Trophoblast cell (in vitro differentiated cells and primary cell): ENCODE measurements around the gene TNFSF13.

Experiments
- DNase-seq, 2 donors: peaks; one replicate each; pipeline ENCODE4 v3.0.0-alpha.2; 2016
- H2AFZ ChIP-seq: 2 replicates; pipeline ENCODE4 v1.6.1; 2013; ENCODE audit warnings: low read length, moderate library complexity, mild to moderate bottlenecking; ENCODE audit not compliant: insufficient read depth, poor library complexity
- H2AK5ac ChIP-seq: 2 replicates; pipeline ENCODE4 v1.6.1; 2013; ENCODE audit warnings: mild to moderate bottlenecking, low read length
- H2BK120ac ChIP-seq: 2 replicates; pipeline ENCODE4 v1.6.1; 2013; ENCODE audit warnings: low read length, mild to moderate bottlenecking, moderate library complexity; ENCODE audit not compliant: insufficient read depth, poor library complexity
- H2BK12ac ChIP-seq: 2 replicates; pipeline ENCODE4 v1.6.1; 2013; ENCODE audit warnings: mild to moderate bottlenecking, low read length, moderate library complexity
- H2BK5ac ChIP-seq: 2 replicates; pipeline ENCODE4 v1.6.1; 2013; ENCODE audit warnings: low read length, low read depth, moderate library complexity, mild to moderate bottlenecking; ENCODE audit not compliant: poor library complexity
- H3K14ac ChIP-seq: 2 replicates; pipeline ENCODE4 v1.6.1; 2013; ENCODE audit warnings: mild to moderate bottlenecking, low read length
- H3K18ac ChIP-seq: 2 replicates; pipeline ENCODE4 v1.6.1; 2013; ENCODE audit warnings: mild to moderate bottlenecking, low read length
- H3K23ac ChIP-seq: 2 replicates; pipeline ENCODE4 v1.6.1; 2013; ENCODE audit warnings: low read length
- H3K27ac ChIP-seq: 2 replicates; pipeline ENCODE4 v1.5.1; 2013; ENCODE audit warnings: low read depth, mild to moderate bottlenecking, inconsistent platforms, low read length, moderate library complexity
- H3K27me3 ChIP-seq: 2 replicates; pipeline ENCODE4 v1.6.1; 2013; ENCODE audit warnings: inconsistent platforms, mild to moderate bottlenecking, low read length, moderate library complexity; ENCODE audit not compliant: insufficient read depth
- H3K36me3 ChIP-seq, 2 experiments: 1 replicate in 1 of 2; 2 replicates in 1 of 2; pipeline ENCODE4 v1.6.1; 2013; ENCODE audit warnings: low read length in 2 of 2, mild to moderate bottlenecking in 2 of 2, moderate library complexity in 1 of 2; ENCODE audit not compliant: insufficient read depth in 2 of 2, control insufficient read depth in 1 of 2
- H3K4ac ChIP-seq: 2 replicates; pipeline ENCODE4 v1.6.1; 2013; ENCODE audit warnings: low read depth, mild to moderate bottlenecking, low read length, moderate library complexity
- H3K4me1 ChIP-seq, 2 experiments: 1 replicate in 1 of 2; 2 replicates in 1 of 2; pipeline ENCODE4 v1.6.1; 2013; ENCODE audit warnings: low read length in 2 of 2, mild to moderate bottlenecking in 2 of 2, moderate library complexity in 1 of 2; ENCODE audit not compliant: insufficient read depth in 2 of 2, control insufficient read depth in 1 of 2
- H3K4me2 ChIP-seq: 2 replicates; pipeline ENCODE4 v1.6.1; 2013; ENCODE audit warnings: inconsistent platforms, mild to moderate bottlenecking, low read length, moderate library complexity
- H3K4me3 ChIP-seq: 2 replicates; pipeline ENCODE4 v1.5.1; 2013; ENCODE audit warnings: mild to moderate bottlenecking, low read depth, low read length, inconsistent platforms
- H3K79me1 ChIP-seq: one replicate; pipeline ENCODE4 v1.6.1; 2013; ENCODE audit warnings: low read length
- H3K79me2 ChIP-seq: 2 replicates; pipeline ENCODE4 v1.6.1; 2013; ENCODE audit warnings: low read length, mild to moderate bottlenecking; ENCODE audit not compliant: control insufficient read depth, insufficient read depth, poor library complexity
- H3K9ac ChIP-seq: 2 replicates; pipeline ENCODE4 v1.6.1; 2013; ENCODE audit warnings: mild to moderate bottlenecking, low read length
- H3K9me3 ChIP-seq: 2 replicates; pipeline ENCODE4 v1.6.1; 2013; ENCODE audit warnings: low read depth, mild to moderate bottlenecking, control low read depth, inconsistent platforms, low read length; ENCODE audit not compliant: insufficient read depth
- H4K12ac ChIP-seq: 2 replicates; pipeline ENCODE4 v1.6.1; 2013; ENCODE audit warnings: low read depth, mild to moderate bottlenecking, low read length, moderate library complexity
- H4K8ac ChIP-seq: 2 replicates; pipeline ENCODE4 v1.6.1; 2013; ENCODE audit warnings: low read depth, mild to moderate bottlenecking, low read length, moderate library complexity
- H4K91ac ChIP-seq: one replicate; pipeline ENCODE4 v1.6.1; 2013; ENCODE audit warnings: low read depth, mild to moderate bottlenecking, low read length, moderate library complexity
- WGBS: extraction: QIAGEN DNeasy Blood & Tissue Kit; methylation state at CpG from one replicate; pipeline ENCODE4 v1.1.7; 2013; ENCODE audit warnings: missing lambda C conversion rate; ENCODE audit not compliant: insufficient read length, insufficient coverage; ENCODE audit errors: extremely low coverage; 5-methylcytosine and 5-hydroxymethylcytosine counted together

Gene TNFSF13

GRCh38 chr17:7569571-7569970 is 11.0 kb downstream of the TNFSF13 start:
- H3K27me3 ChIP-seq: no peaks in the 10 kb centered on the region
- H3K14ac ChIP-seq: no peak overlapping the region
- no peak overlapping the region for H3K23ac ChIP-seq
- H3K36me3 ChIP-seq: peaks cover 40 to 52% of the 10 kb centered on the region in 2 experiments
- H3K27ac ChIP-seq: no peak overlapping the region
- DNase-seq: no peak
- H2BK5ac ChIP-seq: no peak overlapping the region
- H3K4ac ChIP-seq: no peak overlapping the region
- H3K4me2 ChIP-seq: no peak overlapping the region
- peaks cover 12% of the 10 kb centered on the region for H3K79me1 ChIP-seq
- no peak overlapping the region for H3K9ac ChIP-seq
- H3K9me3 ChIP-seq: peaks cover 2% of the 10 kb centered on the region
- H4K8ac ChIP-seq: no peak overlapping the region
- H3K18ac ChIP-seq: no peak overlapping the region
- no peak overlapping the region for H3K4me3 ChIP-seq
- H3K79me2 ChIP-seq: peaks cover 14% of the 10 kb centered on the region
- no CpG with 5 or more reads among the region's 5 CpGs for WGBS
- H2BK120ac ChIP-seq: no peak overlapping the region
- no peak overlapping the region for H2BK12ac ChIP-seq
- H2AK5ac ChIP-seq: no peak overlapping the region
- H4K91ac ChIP-seq: no peak overlapping the region
- H4K12ac ChIP-seq: no peak overlapping the region
- no peak overlapping the region for H2AFZ ChIP-seq
- H3K4me1 ChIP-seq: peaks cover under 1 to 11% of the 10 kb centered on the region in 2 experiments

GRCh38 chr17:7570351-7570750 is 11.8 kb downstream of the TNFSF13 start:
- no peak overlapping the region for H3K14ac ChIP-seq
- H3K4me2 ChIP-seq: no peak overlapping the region
- no CpG with 5 or more reads among the region's 10 CpGs for WGBS
- no peak overlapping the region for H3K23ac ChIP-seq
- H3K9ac ChIP-seq: no peak overlapping the region
- H4K91ac ChIP-seq: no peak overlapping the region
- peaks cover 2% of the 10 kb centered on the region for H3K9me3 ChIP-seq
- H2BK5ac ChIP-seq: no peak overlapping the region
- DNase-seq: no peak
- peaks cover 14% of the 10 kb centered on the region for H3K79me2 ChIP-seq
- no peaks in the 10 kb centered on the region for H3K27me3 ChIP-seq
- no peak overlapping the region for H4K8ac ChIP-seq
- H4K12ac ChIP-seq: no peak overlapping the region
- peaks cover 2 to 14% of the 10 kb centered on the region in 2 experiments for H3K4me1 ChIP-seq
- no peak overlapping the region for H2BK120ac ChIP-seq
- H3K27ac ChIP-seq: no peak overlapping the region
- H3K36me3 ChIP-seq: peaks cover 39 to 52% of the 10 kb centered on the region in 2 experiments
- H3K4me3 ChIP-seq: no peak overlapping the region
- no peak overlapping the region for H3K18ac ChIP-seq
- no peak overlapping the region for H2AK5ac ChIP-seq
- H3K79me1 ChIP-seq: peaks cover 12% of the 10 kb centered on the region
- no peak overlapping the region for H2BK12ac ChIP-seq
- H3K4ac ChIP-seq: no peak overlapping the region
- H2AFZ ChIP-seq: no peak overlapping the region

- peak overlapping the region; percentile 62 for H3K14ac ChIP-seq
- DNase-seq: no peak
Measured at GRCh38 chr17:7572338-7572587, 13.7 kb downstream of the TNFSF13 start.

GRCh38 chr17:7572588-7573323 is 14.2 kb downstream of the TNFSF13 start:
- peak overlapping the region; percentile 97 for H2AK5ac ChIP-seq
- H4K8ac ChIP-seq: peak overlapping the region; percentile 90
- peak overlapping the region; percentile 98 for H3K14ac ChIP-seq
- peak overlapping the region; percentile 64 for H2BK120ac ChIP-seq
- peaks cover 2% of the 10 kb centered on the region for H3K9me3 ChIP-seq
- peak overlapping the region; percentile 97 for H4K91ac ChIP-seq
- H3K79me1 ChIP-seq: peaks cover 12% of the 10 kb centered on the region
- peaks cover 45 to 62% of the 10 kb centered on the region in 2 experiments for H3K36me3 ChIP-seq
- H3K4me3 ChIP-seq: peak overlapping the region; percentile 99
- peak; percentile 100 for DNase-seq
- no peaks in the 10 kb centered on the region for H3K27me3 ChIP-seq
- peak overlapping the region; percentile 19 for H3K4me2 ChIP-seq
- H3K23ac ChIP-seq: no peak overlapping the region
- peak overlapping the region; percentile 66 for H4K12ac ChIP-seq
- WGBS: no CpG with 5 or more reads among the region's 73 CpGs
- H3K27ac ChIP-seq: peak overlapping the region; percentile 87
- H2BK5ac ChIP-seq: peak overlapping the region; percentile 77
- H3K79me2 ChIP-seq: peaks cover 14% of the 10 kb centered on the region
- H3K4ac ChIP-seq: peak overlapping the region; percentile 99
- peak overlapping the region; percentile 93 for H3K18ac ChIP-seq
- peak overlapping the region; percentile 97 for H3K9ac ChIP-seq
- peak overlapping the region; percentile 6 for H2AFZ ChIP-seq
- peaks cover 2 to 15% of the 10 kb centered on the region in 2 experiments for H3K4me1 ChIP-seq
- peak overlapping the region; percentile 19 for H2BK12ac ChIP-seq

More at GRCh38 chr17:7572338-7572587, 13.7 kb downstream of the TNFSF13 start:
- H3K18ac ChIP-seq: peak overlapping the region; percentile 50
- H4K8ac ChIP-seq: peak overlapping the region; percentile 69
- peaks cover 14% of the 10 kb centered on the region for H3K79me2 ChIP-seq
- H2AK5ac ChIP-seq: no peak overlapping the region
- H3K4ac ChIP-seq: peak overlapping the region; percentile 53
- no CpG with 5 or more reads among the region's 11 CpGs for WGBS
- peak overlapping the region; percentile 72 for H3K4me3 ChIP-seq
- peak overlapping the region; percentile 29 for H2BK120ac ChIP-seq
- peaks cover 2 to 15% of the 10 kb centered on the region in 2 experiments for H3K4me1 ChIP-seq
- H2BK5ac ChIP-seq: no peak overlapping the region
- no peak overlapping the region for H2BK12ac ChIP-seq
- peaks cover 42 to 61% of the 10 kb centered on the region in 2 experiments for H3K36me3 ChIP-seq
- H3K27me3 ChIP-seq: no peaks in the 10 kb centered on the region
- H4K91ac ChIP-seq: peak overlapping the region; percentile 76
- H4K12ac ChIP-seq: peak overlapping the region; percentile 31
- H3K9ac ChIP-seq: peak overlapping the region; percentile 97
- peak overlapping the region; percentile 93 for H3K23ac ChIP-seq
- H3K4me2 ChIP-seq: peak overlapping the region; percentile 97
- peak overlapping the region; percentile 69 for H3K27ac ChIP-seq
- peaks cover 2% of the 10 kb centered on the region for H3K9me3 ChIP-seq
- H2AFZ ChIP-seq: no peak overlapping the region
- H3K79me1 ChIP-seq: peaks cover 12% of the 10 kb centered on the region
